Liver (tissue), 3 donors: ENCODE measurements around the gene NXPH3.

Source experiments
- JUND ChIP-seq, 2 donors: IDR thresholded peaks; 2 replicates each; pipeline ENCODE4 v1.6.1; 2016; ENCODE audit warnings: antibody characterized with exemption in 2 of 2
- REST ChIP-seq: IDR thresholded peaks from 2 replicates; pipeline ENCODE4 v1.6.1; 2016; ENCODE audit warnings: antibody characterized with exemption, mild to moderate bottlenecking
- SP1 ChIP-seq: IDR thresholded peaks from 2 replicates; pipeline ENCODE4 v1.6.1; 2018; ENCODE audit warnings: antibody characterized with exemption, mild to moderate bottlenecking
- TAF1 ChIP-seq: conservative IDR thresholded peaks from 2 replicates; pipeline ENCODE4 v1.6.1; 2016; ENCODE audit warnings: antibody characterized with exemption, mild to moderate bottlenecking
- YY1 ChIP-seq: IDR thresholded peaks from 2 replicates; pipeline ENCODE4 v1.6.1; 2016; ENCODE audit warnings: antibody characterized with exemption, mild to moderate bottlenecking
- TF ChIP-seq, protein P1 (sequence below): fragments of 150-350 bp; IDR thresholded peaks from 2 replicates; pipeline ENCODE4 v1.5.1; 2017; ENCODE audit warnings: improper control_type of control experiment, low read depth, low read length; ENCODE audit not compliant: missing input control
- donor health status: healthy.
- donor health status: healthy.

DNA sequence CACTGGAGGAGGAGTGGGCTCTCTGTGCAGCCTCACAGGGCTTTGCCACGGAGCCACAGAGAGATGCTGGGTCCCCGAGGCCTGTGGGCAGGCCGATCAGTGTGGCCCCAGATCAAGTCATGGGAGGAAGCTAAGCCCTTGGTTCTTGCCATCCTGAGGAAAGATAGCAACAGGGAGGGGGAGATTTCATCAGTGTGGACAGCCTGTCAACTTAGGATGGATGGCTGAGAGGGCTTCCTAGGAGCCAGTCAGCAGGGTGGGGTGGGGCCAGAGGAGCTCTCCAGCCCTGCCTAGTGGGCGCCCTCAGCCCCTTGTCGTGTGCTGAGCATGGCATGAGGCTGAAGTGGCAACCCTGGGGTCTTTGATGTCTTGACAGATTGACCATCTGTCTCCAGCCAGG, 3.9 kb downstream of the NXPH3 start:
- TF ChIP-seq TAF1 (no peak), REST (no peak), YY1 (no peak), JUND (IDR thresholded peaks at IDR 0.05) (no peak), SP1 (no peak)
- TF ChIP-seq, protein P1, sequence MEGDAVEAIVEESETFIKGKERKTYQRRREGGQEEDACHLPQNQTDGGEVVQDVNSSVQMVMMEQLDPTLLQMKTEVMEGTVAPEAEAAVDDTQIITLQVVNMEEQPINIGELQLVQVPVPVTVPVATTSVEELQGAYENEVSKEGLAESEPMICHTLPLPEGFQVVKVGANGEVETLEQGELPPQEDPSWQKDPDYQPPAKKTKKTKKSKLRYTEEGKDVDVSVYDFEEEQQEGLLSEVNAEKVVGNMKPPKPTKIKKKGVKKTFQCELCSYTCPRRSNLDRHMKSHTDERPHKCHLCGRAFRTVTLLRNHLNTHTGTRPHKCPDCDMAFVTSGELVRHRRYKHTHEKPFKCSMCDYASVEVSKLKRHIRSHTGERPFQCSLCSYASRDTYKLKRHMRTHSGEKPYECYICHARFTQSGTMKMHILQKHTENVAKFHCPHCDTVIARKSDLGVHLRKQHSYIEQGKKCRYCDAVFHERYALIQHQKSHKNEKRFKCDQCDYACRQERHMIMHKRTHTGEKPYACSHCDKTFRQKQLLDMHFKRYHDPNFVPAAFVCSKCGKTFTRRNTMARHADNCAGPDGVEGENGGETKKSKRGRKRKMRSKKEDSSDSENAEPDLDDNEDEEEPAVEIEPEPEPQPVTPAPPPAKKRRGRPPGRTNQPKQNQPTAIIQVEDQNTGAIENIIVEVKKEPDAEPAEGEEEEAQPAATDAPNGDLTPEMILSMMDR, result no peak
